Measurements from ENCODE around the gene ADNP2.

The ADNP2 gene, protein sequence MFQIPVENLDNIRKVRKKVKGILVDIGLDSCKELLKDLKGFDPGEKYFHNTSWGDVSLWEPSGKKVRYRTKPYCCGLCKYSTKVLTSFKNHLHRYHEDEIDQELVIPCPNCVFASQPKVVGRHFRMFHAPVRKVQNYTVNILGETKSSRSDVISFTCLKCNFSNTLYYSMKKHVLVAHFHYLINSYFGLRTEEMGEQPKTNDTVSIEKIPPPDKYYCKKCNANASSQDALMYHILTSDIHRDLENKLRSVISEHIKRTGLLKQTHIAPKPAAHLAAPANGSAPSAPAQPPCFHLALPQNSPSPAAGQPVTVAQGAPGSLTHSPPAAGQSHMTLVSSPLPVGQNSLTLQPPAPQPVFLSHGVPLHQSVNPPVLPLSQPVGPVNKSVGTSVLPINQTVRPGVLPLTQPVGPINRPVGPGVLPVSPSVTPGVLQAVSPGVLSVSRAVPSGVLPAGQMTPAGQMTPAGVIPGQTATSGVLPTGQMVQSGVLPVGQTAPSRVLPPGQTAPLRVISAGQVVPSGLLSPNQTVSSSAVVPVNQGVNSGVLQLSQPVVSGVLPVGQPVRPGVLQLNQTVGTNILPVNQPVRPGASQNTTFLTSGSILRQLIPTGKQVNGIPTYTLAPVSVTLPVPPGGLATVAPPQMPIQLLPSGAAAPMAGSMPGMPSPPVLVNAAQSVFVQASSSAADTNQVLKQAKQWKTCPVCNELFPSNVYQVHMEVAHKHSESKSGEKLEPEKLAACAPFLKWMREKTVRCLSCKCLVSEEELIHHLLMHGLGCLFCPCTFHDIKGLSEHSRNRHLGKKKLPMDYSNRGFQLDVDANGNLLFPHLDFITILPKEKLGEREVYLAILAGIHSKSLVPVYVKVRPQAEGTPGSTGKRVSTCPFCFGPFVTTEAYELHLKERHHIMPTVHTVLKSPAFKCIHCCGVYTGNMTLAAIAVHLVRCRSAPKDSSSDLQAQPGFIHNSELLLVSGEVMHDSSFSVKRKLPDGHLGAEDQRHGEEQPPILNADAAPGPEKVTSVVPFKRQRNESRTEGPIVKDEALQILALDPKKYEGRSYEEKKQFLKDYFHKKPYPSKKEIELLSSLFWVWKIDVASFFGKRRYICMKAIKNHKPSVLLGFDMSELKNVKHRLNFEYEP

DNA sequence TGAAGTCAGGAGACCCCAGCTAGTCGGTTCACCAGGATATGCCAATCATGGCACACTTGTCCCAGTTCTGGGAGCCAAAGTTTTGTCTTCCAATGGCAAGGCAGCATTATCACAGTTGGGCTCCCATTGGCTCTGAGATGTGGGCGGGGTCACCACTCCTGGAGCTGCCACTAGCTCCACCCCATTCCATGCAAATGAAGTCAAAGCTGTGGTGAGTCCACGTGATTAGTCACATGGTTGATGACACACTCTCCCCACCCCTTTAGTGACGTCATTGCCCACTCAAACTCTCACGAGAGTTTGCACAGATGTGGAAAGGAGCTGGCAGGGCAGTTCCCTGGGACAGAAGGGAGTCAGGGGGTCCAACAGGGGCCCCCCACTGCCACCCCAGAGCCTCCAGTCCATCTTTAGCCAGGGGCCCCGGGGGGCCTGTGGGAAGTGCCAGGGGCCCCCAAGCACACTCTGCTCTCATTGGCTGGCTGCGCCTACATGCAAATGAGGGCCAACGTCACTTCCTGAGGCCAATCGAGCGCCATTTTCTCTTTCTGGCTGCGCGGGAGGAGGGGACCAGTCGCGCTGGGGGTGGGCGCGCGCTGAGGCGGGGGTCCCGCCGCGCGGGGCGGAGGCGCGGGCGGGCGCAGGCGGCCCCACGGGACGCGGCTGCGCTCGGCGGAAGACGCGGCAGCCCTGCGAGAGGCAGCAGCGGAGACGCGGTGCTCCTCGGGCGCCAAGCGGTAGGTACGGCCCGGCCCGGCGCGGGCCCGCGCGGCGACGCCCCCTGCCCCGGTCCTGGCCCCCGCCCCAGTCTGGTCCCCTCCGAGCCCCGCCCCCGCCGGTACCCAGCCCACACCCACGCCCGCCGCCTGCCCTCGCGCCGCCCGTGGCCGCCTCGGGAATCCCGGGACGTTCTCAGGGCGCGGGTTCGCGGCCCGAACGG, at the start of gene ADNP2:
ADNP2 (plus strand) TSS at position 524 of the 937 bp plus-strand sequence. CDS start 8,281 bp downstream, outside the sequence.
- DNase-seq (ENCODE audit: low read depth in 2 of 2) = peak; percentile 81

DNA sequence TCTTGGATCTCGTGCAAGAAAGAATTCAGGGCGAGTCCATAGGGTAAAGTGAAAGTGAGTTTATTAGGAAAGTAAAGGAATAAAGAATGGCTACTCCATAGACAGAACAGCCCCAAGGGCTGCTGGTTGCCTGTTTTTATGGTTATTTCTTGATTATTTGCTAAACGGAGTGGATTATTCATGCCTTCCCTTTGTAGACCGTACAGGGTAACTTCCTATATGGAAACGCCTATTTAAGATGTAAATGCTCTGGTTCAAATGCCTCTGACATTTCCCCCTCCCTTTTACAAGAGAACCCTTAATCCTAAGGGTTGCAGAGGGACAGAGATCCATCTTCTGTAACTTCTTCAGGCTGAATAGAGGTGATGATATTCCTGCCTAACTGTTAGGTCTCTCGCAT, 49.1 kb upstream of the ADNP2 start:
- no peak for DNase-seq (ENCODE audit: low read depth in 2 of 2)

DNA sequence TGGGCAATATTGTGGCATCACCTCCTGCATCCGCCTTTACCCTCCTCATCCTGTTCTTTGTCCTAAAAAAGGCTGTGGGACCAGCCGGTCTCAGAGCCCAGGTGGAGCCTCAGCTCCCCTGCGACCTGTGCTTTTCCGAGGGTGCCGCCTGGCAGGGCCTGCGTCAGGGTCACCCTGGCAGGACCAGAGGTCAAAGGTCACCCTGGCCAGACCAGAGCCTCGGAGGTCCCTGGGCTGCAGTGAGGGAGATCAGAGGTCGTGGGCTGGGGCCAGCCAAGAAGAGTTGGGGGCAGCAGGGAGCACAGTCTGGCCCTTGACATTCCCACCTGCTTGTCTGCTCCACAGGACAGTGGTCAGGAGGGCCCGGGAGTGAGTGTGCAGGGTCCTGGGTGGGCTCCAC, 43.4 kb upstream of the ADNP2 start:
- no peak for DNase-seq (ENCODE audit: low read depth in 2 of 2)

DNA sequence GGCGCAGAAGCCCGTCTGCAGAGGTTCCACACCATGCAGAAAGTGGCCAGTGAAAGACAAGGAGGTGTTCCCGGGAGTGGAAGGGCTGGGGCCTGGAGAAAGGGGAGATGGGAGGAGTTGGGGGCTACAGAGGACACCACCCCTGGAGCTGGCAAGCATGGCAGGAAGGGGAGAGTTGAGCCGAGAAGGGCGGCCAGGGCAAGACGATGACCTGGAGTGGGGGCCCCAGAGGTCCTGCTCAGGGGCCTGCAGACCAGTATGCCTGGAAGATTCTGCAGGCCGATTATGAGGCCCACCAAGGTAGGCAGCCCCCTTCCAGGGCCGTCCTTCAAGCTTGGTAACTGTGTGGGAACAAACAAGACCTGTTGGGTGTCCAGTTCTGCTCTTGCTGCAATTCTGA, 41.7 kb upstream of the ADNP2 start:
- no peak for DNase-seq (ENCODE audit: low read depth in 2 of 2)

DNA sequence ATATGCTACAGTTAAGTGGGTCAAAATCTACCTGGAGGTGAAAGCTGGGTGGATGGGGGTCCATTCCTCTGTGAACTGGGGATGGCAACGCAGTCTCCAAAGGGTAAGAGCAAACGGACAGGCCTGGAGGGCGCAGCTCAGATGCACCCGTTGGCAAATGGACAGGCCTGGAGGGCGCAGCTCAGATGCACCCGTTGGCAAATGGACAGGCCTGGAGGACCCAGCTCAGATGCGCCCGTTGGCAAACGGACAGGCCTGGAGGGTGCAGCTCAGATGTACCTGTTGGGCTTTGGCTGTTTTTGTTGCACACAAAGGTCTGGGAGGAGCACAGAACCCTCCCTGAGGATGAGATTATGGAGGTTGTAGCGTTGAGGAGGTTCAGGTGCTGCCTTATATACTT, 41.2 kb upstream of the ADNP2 start:
- no peak for DNase-seq (ENCODE audit: low read depth in 2 of 2)

DNA sequence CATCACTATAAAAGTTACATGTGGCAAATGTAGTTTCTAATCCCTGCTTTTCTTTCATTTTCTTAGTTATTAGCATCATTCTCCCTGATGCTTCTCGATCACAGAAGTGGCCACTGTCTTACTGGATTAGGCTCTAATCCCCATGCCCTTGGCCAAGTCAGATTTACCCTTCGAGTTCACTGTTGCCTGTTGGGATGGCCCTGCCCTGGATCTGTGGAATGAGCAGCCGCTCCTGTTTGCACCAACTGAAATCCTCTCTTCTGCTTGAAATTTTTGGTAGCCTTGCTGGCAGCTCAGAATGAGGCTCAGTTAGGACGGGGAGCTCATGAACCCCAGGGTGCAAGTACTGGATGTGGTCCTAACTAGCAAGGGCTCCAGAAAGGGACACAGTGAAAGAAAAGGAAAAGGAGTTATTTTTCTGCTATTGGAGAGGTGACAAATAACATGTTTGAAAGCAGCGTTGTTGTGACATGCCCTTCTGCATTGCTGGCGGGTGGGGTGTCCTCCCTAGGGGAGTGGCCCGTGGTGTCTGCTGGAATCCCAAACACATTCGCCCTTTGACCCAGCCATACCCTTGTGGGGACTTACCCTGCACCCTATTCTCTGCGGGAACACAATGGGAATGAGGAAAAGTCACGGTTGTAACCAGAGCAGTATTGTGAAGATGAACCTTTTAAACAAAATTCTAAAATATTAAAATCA, 40.3 kb upstream of the ADNP2 start:
- DNase-seq (ENCODE audit: low read depth in 2 of 2) = no peak

DNA sequence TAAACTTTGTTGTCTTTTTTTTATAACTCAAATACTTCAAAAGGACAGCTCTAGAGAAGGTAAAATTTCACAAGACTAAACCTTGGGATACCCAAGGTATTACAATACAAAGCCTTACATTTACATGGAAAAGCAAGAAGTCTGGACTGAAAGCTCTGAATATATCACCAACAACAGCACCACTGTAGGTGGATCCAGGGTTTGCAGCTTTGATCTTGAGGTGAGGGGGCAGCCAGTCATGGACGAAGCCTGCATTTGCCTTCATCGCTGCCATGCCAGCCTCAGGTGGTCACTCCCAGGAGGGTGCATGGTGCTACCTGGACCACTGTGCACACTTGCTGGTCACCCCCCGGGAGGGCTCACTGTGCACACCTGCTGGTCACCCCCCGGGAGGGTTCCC, 38.2 kb upstream of the ADNP2 start:
- no peak for DNase-seq (ENCODE audit: low read depth in 2 of 2)

DNA sequence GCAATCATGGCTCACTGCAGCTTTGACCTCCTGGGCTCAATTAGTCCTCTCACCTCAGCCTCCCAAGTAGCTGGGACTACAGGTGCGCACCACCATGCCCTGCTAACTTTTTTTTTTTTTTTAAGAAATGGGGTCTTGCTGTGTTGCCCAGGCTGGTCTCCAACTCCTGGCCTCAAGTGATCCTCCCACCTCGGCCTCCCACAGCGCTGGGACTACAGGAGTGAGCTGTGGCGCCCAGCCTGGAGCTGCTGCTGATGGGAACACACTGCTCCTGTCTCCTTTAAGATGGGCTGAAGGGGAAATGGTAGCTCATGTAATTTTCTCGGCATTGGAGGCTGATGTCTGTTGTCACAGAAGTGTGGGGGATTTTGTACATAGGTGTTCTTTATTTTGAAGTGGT, 34.9 kb upstream of the ADNP2 start:
- DNase-seq (ENCODE audit: low read depth in 2 of 2) = no peak

DNA sequence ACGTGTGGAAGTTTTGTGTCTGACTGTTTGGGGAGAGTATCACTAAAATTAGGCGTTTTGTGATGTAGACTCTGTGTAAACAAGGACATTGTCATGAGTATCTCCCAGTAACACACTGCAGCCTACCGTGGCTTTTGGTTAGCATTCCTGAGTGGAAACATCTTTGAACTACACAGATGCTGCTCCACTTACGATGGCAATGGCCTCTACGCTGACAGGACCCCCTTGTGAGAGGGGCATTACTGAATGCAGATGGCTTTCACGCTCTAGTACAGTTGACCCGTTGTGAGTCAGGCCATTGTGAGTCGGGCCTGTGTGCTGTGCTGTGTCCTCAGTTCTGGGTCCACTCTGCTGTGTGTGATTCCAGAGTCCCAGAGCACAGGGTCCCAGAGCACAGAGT, 34.4 kb upstream of the ADNP2 start:
- no peak for DNase-seq (ENCODE audit: low read depth in 2 of 2)

DNA sequence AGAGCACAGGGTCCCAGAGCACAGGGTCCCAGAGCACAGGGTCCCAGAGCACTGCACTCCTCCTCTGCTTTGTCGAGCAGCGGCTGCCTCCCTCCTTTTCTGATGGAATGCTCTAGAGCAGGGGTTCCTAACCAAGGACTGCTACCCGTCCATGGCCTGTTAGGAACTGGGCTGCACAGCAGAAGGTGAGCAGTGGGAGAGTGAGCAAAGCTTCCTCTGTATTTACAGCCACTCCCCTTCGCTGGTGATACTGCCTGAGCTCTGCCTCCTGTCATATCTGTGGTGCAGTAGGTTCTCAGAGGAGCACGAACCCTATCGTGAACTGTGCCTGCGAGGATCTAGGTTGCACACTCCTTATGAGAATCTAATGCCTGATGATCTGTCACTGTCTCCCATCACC, 33.1 kb upstream of the ADNP2 start:
- DNase-seq (ENCODE audit: low read depth in 2 of 2) = no peak

DNA sequence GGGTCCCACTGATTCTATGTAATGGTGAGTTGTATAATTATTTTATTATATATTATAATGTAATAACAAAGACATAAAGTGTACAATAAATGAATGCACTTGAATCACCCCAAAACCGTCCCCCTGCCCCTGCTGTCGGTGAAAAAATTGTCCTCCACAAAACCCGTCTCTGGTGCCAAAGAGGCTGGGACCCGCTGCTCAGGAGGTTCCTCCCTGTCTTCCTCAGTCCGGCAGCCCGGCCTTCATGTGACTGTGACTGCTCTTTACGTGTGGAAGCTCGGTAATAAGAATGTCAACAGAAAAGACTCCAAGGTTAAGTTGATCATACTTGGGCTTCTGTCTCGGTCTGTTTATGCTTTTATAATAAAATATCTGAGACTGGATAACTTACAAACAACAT, 32.7 kb upstream of the ADNP2 start:
- DNase-seq (ENCODE audit: low read depth in 2 of 2) = no peak

DNA sequence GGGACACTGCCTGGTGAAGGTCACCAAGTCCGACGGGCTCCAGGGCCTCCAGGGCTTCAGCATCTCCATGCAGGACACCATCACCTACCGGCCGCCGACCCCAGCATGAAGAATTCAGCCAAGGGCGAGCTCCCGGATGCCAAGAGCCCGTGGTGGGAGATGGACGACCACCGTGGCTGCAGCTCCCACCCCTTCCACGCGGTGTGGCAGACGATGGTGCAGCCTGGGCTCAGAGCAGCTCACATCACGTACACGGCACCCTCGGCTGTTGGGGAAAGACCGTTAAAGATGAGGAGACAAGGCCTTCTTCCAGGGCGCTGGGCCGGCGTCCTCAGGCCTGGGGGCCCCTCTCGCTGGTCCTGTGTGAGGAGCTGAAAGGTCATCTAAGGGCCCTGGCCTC, 31.2 kb upstream of the ADNP2 start:
- DNase-seq (ENCODE audit: low read depth in 2 of 2) = no peak

DNA sequence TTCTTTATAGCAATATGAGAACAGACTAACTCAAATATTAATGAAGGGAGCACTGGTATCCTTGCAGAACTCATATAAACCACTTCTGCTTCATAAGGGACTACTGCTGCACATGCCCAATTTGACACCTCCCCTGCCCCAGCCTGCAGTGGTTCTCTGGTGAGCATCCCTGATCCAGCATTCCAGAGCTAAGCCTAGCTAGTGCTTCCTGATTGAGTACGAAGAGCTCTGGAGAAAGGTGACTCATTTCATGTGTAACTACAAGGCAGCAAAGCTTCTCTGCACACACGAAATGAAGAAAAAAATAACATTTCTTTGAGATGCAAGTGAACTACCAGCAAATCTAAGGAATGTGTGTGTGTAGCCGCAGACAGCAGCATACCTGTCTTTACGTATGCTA, 22.8 kb upstream of the ADNP2 start:
- DNase-seq (ENCODE audit: low read depth in 2 of 2) = no peak

DNA sequence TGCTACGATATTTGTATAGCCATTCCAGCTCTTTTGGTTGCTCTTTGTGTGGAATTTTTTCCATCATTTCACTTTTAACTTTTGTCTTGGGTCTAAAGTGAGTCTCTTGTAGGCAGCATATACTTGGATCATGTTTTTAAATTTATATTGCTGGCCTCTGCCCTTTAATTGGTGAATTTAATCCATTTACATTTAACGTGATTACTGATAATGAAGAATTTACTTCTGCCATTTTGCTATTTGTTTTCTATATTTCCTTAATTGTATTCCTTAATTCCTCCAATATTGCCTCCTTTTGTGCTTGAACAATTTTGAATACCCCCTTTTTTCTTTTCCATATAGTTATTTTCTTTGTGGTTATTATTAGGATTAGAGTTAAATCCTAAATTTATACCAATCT, 21.0 kb upstream of the ADNP2 start:
- no peak for DNase-seq (ENCODE audit: low read depth in 2 of 2)

DNA sequence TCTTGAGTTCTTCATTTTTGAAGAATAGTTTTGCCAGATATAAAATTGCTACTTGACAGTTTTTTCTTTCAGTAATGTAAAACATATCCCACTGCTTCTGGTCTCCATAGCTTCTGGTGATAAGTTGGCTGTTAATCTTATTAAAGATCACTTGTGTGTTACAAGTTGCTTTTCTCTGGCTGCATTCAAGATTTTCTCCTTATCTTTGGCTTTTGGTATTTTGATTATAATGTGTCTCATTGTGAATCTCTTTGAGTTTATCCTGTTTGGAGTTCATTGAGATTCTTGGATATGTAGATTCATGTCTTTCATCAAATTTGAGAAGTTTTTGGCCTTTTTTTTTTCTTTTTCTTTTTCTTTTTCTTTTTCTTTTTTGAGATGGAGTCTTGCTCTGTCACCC, 20.2 kb upstream of the ADNP2 start:
- DNase-seq (ENCODE audit: low read depth in 2 of 2) = no peak

DNA sequence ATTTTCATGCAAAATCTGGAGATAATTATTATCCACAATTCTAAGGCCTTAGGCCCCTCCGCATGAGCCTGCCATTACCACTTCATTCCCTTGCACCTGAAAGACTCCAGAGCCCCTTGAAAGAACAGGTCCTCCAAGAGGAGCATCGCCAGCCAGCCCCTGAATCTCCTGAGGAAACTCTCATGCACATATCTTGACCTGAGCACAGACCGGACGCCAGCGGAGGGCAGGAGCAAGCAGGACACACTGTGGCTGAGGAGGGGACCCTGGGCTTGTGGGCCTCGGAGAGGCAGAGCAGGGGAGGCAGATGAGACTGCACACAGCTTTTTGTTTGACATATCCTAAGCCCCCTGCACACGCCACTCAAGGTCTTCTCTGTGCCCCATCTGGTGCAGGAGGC, 13.6 kb upstream of the ADNP2 start:
- no peak for DNase-seq (ENCODE audit: low read depth in 2 of 2)

DNA sequence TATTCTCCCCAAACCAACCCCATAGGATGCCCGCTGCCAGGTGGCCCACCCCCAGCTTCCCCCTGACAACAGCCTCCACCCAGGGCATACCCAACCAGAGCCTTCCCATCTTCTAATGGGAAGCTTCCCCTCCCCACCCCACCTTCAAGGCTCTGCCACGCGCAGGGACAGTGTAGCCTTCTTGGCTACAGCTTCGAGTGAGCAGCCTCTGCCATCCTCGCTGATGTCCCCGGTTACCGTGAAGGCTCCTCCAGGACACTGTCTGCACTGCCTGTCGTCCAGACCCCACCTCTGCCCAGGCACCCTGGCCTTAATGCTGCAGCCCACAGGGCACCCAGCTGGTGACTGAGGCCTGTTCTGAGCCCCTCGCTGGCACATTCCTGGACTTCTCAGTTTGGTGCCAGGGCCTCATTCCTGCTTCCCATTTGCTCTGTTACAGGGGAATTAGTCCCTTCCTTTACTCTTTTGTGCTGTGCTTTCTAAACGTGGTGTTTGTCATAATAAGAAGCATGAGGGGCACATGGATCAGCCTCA, 13.0 kb upstream of the ADNP2 start:
- DNase-seq (ENCODE audit: low read depth in 2 of 2) = no peak

DNA sequence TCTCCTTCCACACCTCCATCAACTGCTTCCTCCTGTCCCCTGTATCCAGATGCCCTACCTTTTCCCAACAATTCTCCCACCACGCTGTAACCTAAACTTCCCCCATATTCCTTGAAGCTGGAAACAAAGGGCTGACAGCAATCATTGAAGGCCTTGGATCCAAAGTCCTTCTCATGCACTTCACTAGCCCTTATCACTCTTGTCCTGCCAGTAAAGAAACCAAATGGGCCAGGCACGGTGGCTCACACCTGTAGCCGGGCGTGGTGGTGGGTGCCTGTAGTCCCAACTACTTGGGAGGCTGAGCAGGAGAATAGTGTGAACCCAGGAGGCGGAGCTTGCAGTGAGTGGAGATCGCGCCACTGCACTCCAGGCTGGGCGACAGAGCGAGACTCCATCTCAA, 11.9 kb upstream of the ADNP2 start:
- DNase-seq (ENCODE audit: low read depth in 2 of 2) = no peak

DNA sequence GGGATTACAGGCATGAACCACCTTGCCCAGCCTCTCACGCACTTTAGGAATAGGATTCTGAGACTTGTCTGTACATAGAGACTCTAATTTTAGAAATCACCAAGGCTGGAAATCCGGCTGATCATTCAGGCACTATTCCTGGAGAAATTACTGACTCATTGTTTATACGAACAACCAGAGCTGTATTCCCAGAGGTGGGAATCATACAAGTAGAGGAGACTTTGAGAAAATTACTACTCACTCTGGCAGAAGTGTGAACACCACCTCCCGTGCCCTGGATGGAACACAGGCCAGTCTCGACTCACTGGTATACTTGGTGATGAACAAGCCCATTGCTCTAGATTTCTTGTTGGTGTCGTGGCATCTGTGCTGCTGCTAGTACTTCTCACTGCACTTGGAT, 5.8 kb upstream of the ADNP2 start:
- DNase-seq (ENCODE audit: low read depth in 2 of 2) = no peak

DNA sequence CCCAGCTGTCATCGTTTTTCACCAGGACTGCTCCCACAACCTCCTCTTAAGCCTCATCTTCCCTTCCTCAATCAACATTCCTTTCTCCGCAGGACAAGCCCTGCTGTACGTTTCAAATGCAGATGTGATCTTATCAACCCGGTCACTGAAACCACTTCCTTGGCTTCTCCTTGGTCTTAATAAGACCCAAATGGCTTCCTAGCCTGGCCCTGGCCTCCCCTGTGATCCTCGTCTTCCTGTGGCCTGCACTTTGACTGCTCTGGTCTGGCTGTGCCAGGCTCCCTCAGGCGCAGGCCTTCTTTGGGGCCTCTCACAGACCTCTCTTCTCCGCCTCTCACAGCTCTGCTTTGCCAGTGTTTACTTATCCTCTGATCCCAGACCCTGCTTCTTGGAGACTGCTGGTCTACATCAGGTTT, 4.7 kb upstream of the ADNP2 start:
- DNase-seq (ENCODE audit: low read depth in 2 of 2) = no peak
